Brain microvascular endothelial cell (primary cell): ENCODE results near the gene MYO15A.

Source experiments
- DNase-seq: peaks from one replicate; pipeline ENCODE4 v3.0.0-alpha.2; 2020
- H3K27ac ChIP-seq: fragments of 250-450 bp; sonication (Bioruptor Pico); 2 replicates; pipeline ENCODE4 v1.5.1; 2020; ENCODE audit warnings: mild to moderate bottlenecking, moderate library complexity
- H3K27me3 ChIP-seq: fragments of 250-450 bp; sonication (Bioruptor Pico); replicated peaks from 2 replicates; pipeline ENCODE4 v1.5.1; 2020; ENCODE audit warnings: mild to moderate bottlenecking
- H3K36me3 ChIP-seq: fragments of 250-450 bp; sonication (Bioruptor Pico); replicated peaks from 2 replicates; pipeline ENCODE4 v1.5.1; 2020; ENCODE audit warnings: mild to moderate bottlenecking
- H3K4me3 ChIP-seq: 2 replicates; pipeline ENCODE4 v1.5.1; 2011; ENCODE audit warnings: low read depth, mild to moderate bottlenecking, control low read depth, low read length, moderate library complexity
- CTCF ChIP-seq: IDR thresholded peaks from 2 replicates; pipeline ENCODE4 v1.5.1; 2011; ENCODE audit warnings: low read depth, mild to moderate bottlenecking, moderate library complexity, low read length, control low read depth, inconsistent platforms; ENCODE audit errors: missing control alignments
- in situ Hi-C: cut with HindIII; loops from 2 replicates; pipeline ENCODE4 v1.10.0; 2017; ENCODE audit warnings: low sequenced_read_pairs, low pct_ligation_motif_present

Gene MYO15A

DNA sequence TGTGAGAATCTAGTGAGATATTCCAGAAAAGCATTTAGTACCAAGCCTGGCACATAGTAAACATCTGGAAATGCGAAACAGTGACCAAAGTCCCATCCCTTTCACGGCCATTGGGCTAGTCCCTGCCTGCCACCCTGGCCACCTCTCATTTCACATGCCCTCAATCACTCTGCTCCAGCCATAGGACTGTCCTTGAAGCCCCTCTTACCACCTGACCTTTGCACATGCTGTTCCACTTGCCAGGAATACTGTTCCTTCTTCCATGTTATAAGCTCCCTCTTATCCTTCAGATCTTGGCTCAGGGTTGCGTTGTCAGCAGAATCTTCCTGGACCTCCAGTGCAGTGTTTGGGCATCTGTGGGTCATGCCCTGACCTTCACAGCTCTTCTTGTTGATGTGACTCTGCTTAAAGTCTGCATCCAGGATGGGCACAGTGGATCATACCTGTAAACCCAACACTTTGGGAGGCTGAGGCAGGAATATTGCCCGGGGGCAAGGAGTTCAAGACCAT, 2.1 kb downstream of the MYO15A start:
- DNase-seq = no peak
- no peak overlapping the region for H3K27ac ChIP-seq
- no peaks in the 10 kb centered on the region for H3K27me3 ChIP-seq
- H3K36me3 ChIP-seq = peaks cover 3% of the 10 kb centered on the region
- TF ChIP-seq CTCF = no peak
- in situ Hi-C loops = no loop called here
- H3K4me3 ChIP-seq = no peak overlapping the region

DNA sequence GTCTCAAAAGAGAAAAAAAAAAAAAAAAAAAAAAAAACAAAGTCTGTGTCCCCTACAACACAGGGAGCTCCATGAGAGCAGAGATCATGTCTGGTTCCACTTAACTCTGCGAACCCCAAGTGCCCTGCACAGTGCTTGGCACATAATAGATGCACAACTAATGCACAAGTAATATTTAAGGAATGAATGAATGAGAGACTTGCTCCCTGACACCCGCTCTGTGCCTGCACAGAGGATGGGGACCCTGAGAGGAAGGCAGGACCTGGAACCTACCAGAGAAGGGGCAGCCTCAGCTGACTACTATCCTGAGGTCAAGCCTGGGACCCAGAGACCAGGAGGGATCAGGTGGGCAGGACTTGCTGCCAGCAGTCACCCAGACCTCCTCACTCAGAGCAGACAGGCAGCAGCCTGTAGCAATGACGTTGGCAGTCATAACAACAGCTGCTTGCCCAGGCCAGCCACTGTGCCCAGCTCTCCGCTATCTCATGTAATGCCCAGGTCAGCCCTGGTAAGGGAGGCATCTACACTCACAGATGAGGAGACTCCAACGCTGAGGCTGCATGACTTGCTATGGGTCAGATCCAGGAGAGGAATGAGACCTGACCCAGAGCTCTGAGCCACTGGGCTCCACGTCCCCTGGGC, 2.9 kb downstream of the MYO15A start:
- Histone ChIP-seq H3K4me3 (no peak overlapping the region), H3K27me3 (no peaks in the 10 kb centered on the region), H3K36me3 (peaks cover 3% of the 10 kb centered on the region), H3K27ac (no peak overlapping the region)
- in situ Hi-C loops = no loop called here
- no peak for TF ChIP-seq CTCF
- no peak for DNase-seq

- DNase-seq = no peak
- H3K4me3 ChIP-seq = no peak overlapping the region
- H3K27me3 ChIP-seq = no peaks in the 10 kb centered on the region
- no peak for TF ChIP-seq CTCF
- in situ Hi-C loops = no loop called here
- H3K36me3 ChIP-seq = no peaks in the 10 kb centered on the region
- H3K27ac ChIP-seq = no peak overlapping the region
Observed at GRCh38 chr17:18115517-18115916, 7.0 kb downstream of the MYO15A start.

DNA sequence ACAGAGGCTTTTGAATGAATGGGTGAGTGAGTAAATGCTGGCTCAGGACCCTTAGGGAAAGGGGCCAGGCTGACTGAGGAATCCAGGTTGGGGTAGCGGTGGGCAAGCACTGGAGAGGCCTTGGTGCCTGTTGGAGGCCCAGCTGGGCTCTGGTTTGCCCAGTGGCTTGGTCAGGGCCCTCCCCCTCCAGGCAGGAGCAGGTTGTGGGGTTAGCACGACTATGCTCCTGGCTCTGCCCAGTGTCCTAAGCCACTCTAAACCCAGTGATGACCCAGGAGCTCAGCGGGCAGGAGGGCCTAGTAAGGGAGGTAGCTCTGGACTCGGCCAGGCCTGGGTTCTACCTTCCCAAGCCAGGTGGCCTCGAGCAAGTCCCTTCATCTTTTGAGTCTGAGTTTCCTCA, 7.5 kb downstream of the MYO15A start:
- no peaks in the 10 kb centered on the region for H3K27me3 ChIP-seq
- no peak overlapping the region for H3K4me3 ChIP-seq
- TF ChIP-seq CTCF = no peak
- no peak for DNase-seq
- in situ Hi-C loops = no loop called here
- no peak overlapping the region for H3K27ac ChIP-seq
- H3K36me3 ChIP-seq = no peaks in the 10 kb centered on the region

GRCh38 chr17:18117533-18117932, 9.0 kb downstream of the MYO15A start:
- Histone ChIP-seq H3K27ac (no peak overlapping the region), H3K4me3 (no peak overlapping the region), H3K36me3 (no peaks in the 10 kb centered on the region), H3K27me3 (no peaks in the 10 kb centered on the region)
- no peak for TF ChIP-seq CTCF
- no peak for DNase-seq
- in situ Hi-C loops = no loop called here
